Measurements from ENCODE around the gene BACH2.

The BACH2 gene

GRCh38 chr6:90160013-90160412 lies 136.6 kb downstream of the BACH2 start:
- no peak overlapping the region for H3K4me3 ChIP-seq (ENCODE audit: low read depth, low read length)

GRCh38 chr6:90159452-90159851 lies 137.2 kb downstream of the BACH2 start:
- no peak for TF ChIP-seq CTCF (IDR thresholded peaks at IDR 0.05; ENCODE audit: low read depth, low read length)
- H3K4me3 ChIP-seq (ENCODE audit: low read depth, low read length), result no peak overlapping the region

More at GRCh38 chr6:90160013-90160412, 136.6 kb downstream of the BACH2 start:
- TF ChIP-seq CTCF (IDR thresholded peaks at IDR 0.05; ENCODE audit: low read depth, low read length), result no peak

GRCh38 chr6:90158936-90159335 lies 137.7 kb downstream of the BACH2 start:
- no peak overlapping the region for H3K4me3 ChIP-seq (ENCODE audit: low read depth, low read length)
- no peak for TF ChIP-seq CTCF (IDR thresholded peaks at IDR 0.05; ENCODE audit: low read depth, low read length)

GRCh38 chr6:90157441-90157840 lies 139.2 kb downstream of the BACH2 start:
- no peak for TF ChIP-seq CTCF (IDR thresholded peaks at IDR 0.05; ENCODE audit: low read depth, low read length)
- H3K4me3 ChIP-seq (ENCODE audit: low read depth, low read length), result no peak overlapping the region

- TF ChIP-seq CTCF (IDR thresholded peaks at IDR 0.05; ENCODE audit: low read depth, low read length), result no peak
- no peak overlapping the region for H3K4me3 ChIP-seq (ENCODE audit: low read depth, low read length)
Measured at GRCh38 chr6:90156861-90157260, 139.8 kb downstream of the BACH2 start.

GRCh38 chr6:90154755-90155470 lies 141.7 kb downstream of the BACH2 start:
- TF ChIP-seq CTCF (IDR thresholded peaks at IDR 0.05; ENCODE audit: low read depth, low read length), result no peak

GRCh38 chr6:90151576-90152422 lies 144.8 kb downstream of the BACH2 start:
- H3K4me3 ChIP-seq (ENCODE audit: low read depth, low read length), result no peak overlapping the region
- TF ChIP-seq CTCF (IDR thresholded peaks at IDR 0.05; ENCODE audit: low read depth, low read length), result no peak

More at GRCh38 chr6:90154755-90155470, 141.7 kb downstream of the BACH2 start:
- H3K4me3 ChIP-seq (ENCODE audit: low read depth, low read length), result no peak overlapping the region
